Erythroblast (primary cell): ENCODE results near the gene GDPD1.

Experiments used
- GATA1 ChIP-seq: IDR thresholded peaks from 2 replicates; pipeline ENCODE4 v1.6.1; 2011; ENCODE audit warnings: low read depth, mild to moderate bottlenecking, control low read depth, low read length, moderate library complexity
- POLR2A ChIP-seq: IDR thresholded peaks from 2 replicates; pipeline ENCODE4 v1.6.1; 2011; ENCODE audit warnings: mild to moderate bottlenecking, low read length

- TF ChIP-seq POLR2A (no peak), GATA1 (no peak)
Observed at GRCh38 chr17:59180626-59181025, 39.7 kb upstream of the GDPD1 start.
